OCI-LY1 (cell line): Measurements from ENCODE around the gene TYK2.

Experiments
- H2AFZ ChIP-seq: fragments of 200-600 bp; sonication (generic), shearing (Covaris generic); 2 replicates; pipeline ENCODE4 v1.6.0; 2014; ENCODE audit warnings: antibody characterized with exemption, mild to moderate bottlenecking, low read length
- H3F3A ChIP-seq: fragments of 200-600 bp; sonication (generic), shearing (Covaris generic); 2 replicates; pipeline ENCODE4 v1.6.0; 2014; ENCODE audit warnings: mild to moderate bottlenecking, antibody characterized with exemption, low read length, moderate library complexity; ENCODE audit not compliant: insufficient read depth
- H3K27ac ChIP-seq: fragments of 200-600 bp; sonication (generic); 2 replicates; pipeline ENCODE4 v1.5.1; 2014; ENCODE audit warnings: low read length, mixed run types, mild to moderate bottlenecking, low read depth; ENCODE audit not compliant: poor library complexity, severe bottlenecking
- H3K27me3 ChIP-seq: fragments of 200-600 bp; sonication (generic); 2 replicates; pipeline ENCODE4 v1.6.0; 2014; ENCODE audit warnings: antibody characterized with exemption, mild to moderate bottlenecking, low read length, moderate library complexity; ENCODE audit not compliant: insufficient read depth
- H3K36me3 ChIP-seq: fragments of 200-600 bp; sonication (generic); 2 replicates; pipeline ENCODE4 v1.6.1; 2014; ENCODE audit warnings: mild to moderate bottlenecking, antibody characterized with exemption, low read length, moderate library complexity, mixed read lengths; ENCODE audit not compliant: insufficient read depth
- H3K4me1 ChIP-seq: fragments of 200-600 bp; sonication (generic); 2 replicates; pipeline ENCODE4 v1.5.1; 2014; ENCODE audit warnings: mild to moderate bottlenecking, low read length, moderate library complexity; ENCODE audit not compliant: insufficient read depth, severe bottlenecking
- H3K4me2 ChIP-seq: fragments of 200-600 bp; sonication (generic), shearing (Covaris generic); 2 replicates; pipeline ENCODE4 v1.6.1; 2014; ENCODE audit warnings: low read length
- H3K4me3 ChIP-seq: fragments of 200-600 bp; sonication (generic); 2 replicates; pipeline ENCODE4 v1.5.1; 2014; ENCODE audit warnings: low read length, low read depth, mild to moderate bottlenecking, mixed read lengths; ENCODE audit not compliant: poor library complexity, severe bottlenecking
- H3K79me2 ChIP-seq: fragments of 200-600 bp; shearing (Covaris generic); 2 replicates; pipeline ENCODE4 v1.6.1; 2016; ENCODE audit warnings: mixed run types, low read length, mixed read lengths; ENCODE audit not compliant: insufficient read depth
- H3K9ac ChIP-seq: fragments of 200-600 bp; sonication (generic), shearing (Covaris generic); 2 replicates; pipeline ENCODE4 v1.6.1; 2014; ENCODE audit warnings: mild to moderate bottlenecking, low read length, mixed read lengths
- H3K9me2 ChIP-seq: fragments of 200-600 bp; sonication (generic), shearing (Covaris generic); 2 replicates; pipeline ENCODE4 v1.6.1; 2014; ENCODE audit warnings: low read depth, mild to moderate bottlenecking, low read length, mixed read lengths
- H3K9me3 ChIP-seq: fragments of 200-600 bp; shearing (Covaris generic); 2 replicates; pipeline ENCODE4 v1.6.1; 2014; ENCODE audit warnings: low read length, mixed read lengths
- H4K20me1 ChIP-seq: fragments of 200-600 bp; sonication (generic), shearing (Covaris generic); 2 replicates; pipeline ENCODE4 v1.6.0; 2016; ENCODE audit warnings: mild to moderate bottlenecking, low read length; ENCODE audit not compliant: insufficient read depth
- EZH2 ChIP-seq: fragments of 200-600 bp; sonication (generic), shearing (Covaris generic); IDR thresholded peaks from 2 replicates; pipeline ENCODE4 v1.8.0; 2017; ENCODE audit warnings: borderline replicate concordance, mixed run types, mild to moderate bottlenecking, antibody characterized with exemption, low read length, moderate library complexity, mixed read lengths
- TF ChIP-seq, protein P1 (sequence below): fragments of 200-600 bp; sonication (generic), shearing (Covaris generic); IDR thresholded peaks from 2 replicates; pipeline ENCODE4 v1.5.1; 2017; ENCODE audit warnings: mild to moderate bottlenecking, antibody characterized with exemption, low read length, moderate library complexity, mixed read lengths

Gene TYK2

DNA sequence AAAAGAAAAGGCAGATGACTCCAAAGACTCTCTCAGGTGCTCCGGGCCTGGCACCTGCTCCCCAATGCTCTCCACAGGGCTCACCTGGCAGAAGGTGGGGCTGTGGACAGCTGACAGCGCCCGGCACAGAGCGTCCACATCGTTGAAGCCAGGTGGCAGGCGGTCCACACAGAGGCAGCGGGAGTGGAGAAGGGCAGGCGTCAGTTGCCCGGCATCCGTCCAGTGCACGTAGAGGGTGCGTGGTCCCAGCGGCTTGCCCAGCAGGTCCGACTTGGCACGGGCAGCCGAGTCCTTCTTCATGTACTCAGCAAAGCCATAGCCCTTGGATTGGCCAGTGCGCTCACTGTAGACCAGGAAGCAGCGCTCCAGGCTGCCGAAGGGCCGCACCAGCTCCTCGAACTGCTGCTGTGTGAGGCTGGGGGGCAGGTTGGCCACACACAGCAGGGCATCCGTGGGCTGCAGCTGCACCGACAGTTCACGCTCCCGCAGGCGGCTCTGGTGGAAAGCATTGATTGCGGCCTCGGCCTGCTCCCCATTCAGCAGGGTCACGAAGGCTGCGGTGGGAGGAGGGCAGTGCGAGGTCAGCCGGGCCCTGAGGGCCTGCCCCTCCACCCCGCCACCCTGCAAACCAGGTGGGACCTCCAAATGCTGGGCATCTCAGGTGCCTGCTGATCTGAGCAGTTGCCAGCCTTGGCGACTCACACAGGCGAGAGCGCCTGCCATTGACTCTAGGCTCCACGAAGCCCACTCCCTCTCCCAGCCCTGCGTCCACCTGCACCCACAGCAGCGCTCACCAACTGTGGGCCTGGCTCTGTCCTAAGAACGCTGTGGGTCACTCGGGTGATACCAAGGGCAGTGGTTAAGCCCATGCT lies 51.6 kb downstream of the TYK2 start:
- Histone ChIP-seq H3K4me2 (no peak overlapping the region), H3K79me2 (peaks cover 14% of the 10 kb centered on the region), H3K36me3 (peaks cover 79% of the 10 kb centered on the region), H3K4me3 (no peak overlapping the region), H3F3A (no peaks in the 10 kb centered on the region; the same call in 1 of the 2 replicates), H3K4me1 (peaks cover 27% of the 10 kb centered on the region), H3K9me2 (no peaks in the 10 kb centered on the region), H3K27ac (no peak overlapping the region), H4K20me1 (no peaks in the 10 kb centered on the region), H3K9me3 (no peaks in the 10 kb centered on the region), H3K27me3 (no peaks in the 10 kb centered on the region), H2AFZ (no peak overlapping the region), H3K9ac (no peak overlapping the region)
- TF ChIP-seq, protein P1, sequence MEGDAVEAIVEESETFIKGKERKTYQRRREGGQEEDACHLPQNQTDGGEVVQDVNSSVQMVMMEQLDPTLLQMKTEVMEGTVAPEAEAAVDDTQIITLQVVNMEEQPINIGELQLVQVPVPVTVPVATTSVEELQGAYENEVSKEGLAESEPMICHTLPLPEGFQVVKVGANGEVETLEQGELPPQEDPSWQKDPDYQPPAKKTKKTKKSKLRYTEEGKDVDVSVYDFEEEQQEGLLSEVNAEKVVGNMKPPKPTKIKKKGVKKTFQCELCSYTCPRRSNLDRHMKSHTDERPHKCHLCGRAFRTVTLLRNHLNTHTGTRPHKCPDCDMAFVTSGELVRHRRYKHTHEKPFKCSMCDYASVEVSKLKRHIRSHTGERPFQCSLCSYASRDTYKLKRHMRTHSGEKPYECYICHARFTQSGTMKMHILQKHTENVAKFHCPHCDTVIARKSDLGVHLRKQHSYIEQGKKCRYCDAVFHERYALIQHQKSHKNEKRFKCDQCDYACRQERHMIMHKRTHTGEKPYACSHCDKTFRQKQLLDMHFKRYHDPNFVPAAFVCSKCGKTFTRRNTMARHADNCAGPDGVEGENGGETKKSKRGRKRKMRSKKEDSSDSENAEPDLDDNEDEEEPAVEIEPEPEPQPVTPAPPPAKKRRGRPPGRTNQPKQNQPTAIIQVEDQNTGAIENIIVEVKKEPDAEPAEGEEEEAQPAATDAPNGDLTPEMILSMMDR = no peak
- TF ChIP-seq EZH2 = no peak

DNA sequence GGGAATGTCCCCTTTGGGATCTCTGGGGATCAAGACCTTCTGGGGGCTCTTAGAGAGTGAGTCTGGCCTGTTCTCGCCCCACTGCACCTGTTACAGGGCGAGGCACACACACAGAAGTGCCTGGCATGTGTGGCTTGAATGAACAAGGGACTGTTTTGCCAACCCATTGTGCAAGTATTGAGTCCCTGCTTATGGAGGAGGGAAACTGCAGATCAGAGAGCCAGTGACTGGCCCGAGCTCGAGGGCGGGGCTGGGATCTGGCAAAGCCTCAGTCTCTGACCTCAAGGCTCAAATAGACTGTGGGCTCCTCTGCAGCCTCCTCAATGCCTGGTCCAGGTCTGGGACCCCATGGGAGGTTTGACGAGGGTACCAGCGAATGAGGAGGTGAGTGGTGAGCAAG lies 52.6 kb downstream of the TYK2 start:
- Histone ChIP-seq H3K4me2 (no peak overlapping the region), H3K9me2 (no peaks in the 10 kb centered on the region), H3K79me2 (peaks cover 14% of the 10 kb centered on the region), H3K36me3 (peaks cover 82% of the 10 kb centered on the region), H3K4me1 (peaks cover 32% of the 10 kb centered on the region), H3F3A (no peaks in the 10 kb centered on the region; the same call in 1 of the 2 replicates), H2AFZ (no peak overlapping the region), H3K9ac (no peak overlapping the region), H3K27ac (no peak overlapping the region), H3K4me3 (no peak overlapping the region), H4K20me1 (no peaks in the 10 kb centered on the region), H3K9me3 (no peaks in the 10 kb centered on the region), H3K27me3 (no peaks in the 10 kb centered on the region)
- no peak for TF ChIP-seq EZH2
- TF ChIP-seq, protein P1 = no peak

DNA sequence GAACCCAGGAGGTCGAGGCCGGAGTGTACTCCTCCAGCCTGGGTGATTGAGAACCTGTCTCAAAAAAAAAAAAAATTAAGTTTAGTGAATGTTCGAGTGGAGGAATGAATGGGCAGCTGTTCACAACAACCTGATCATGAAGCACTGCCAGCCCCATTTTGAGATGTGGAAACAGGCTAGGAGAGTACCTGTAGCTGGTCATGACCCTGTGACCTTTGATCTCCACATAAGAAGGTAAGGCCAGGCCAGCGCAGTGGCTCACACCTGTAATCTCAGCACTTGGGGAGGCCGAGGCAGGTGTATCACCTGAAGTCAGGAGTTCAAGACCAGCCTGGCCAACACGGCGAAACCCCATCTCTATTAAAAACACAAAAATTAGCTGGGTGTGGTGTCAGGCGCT lies 54.6 kb downstream of the TYK2 start:
- H3K4me1 ChIP-seq = peaks cover 19% of the 10 kb centered on the region
- TF ChIP-seq, protein P1 = no peak
- TF ChIP-seq EZH2 = no peak
- no peak overlapping the region for H3K4me2 ChIP-seq
- H3K9me2 ChIP-seq = no peaks in the 10 kb centered on the region
- no peaks in the 10 kb centered on the region for H4K20me1 ChIP-seq
- H3K27ac ChIP-seq = peak overlapping the region; percentile 75
- H3K4me3 ChIP-seq = no peak overlapping the region
- H3K79me2 ChIP-seq = no peaks in the 10 kb centered on the region
- no peaks in the 10 kb centered on the region for H3K27me3 ChIP-seq
- no peaks in the 10 kb centered on the region; the same call in 1 of the 2 replicates for H3F3A ChIP-seq
- H2AFZ ChIP-seq = no peak overlapping the region
- no peaks in the 10 kb centered on the region for H3K9me3 ChIP-seq
- no peak overlapping the region for H3K9ac ChIP-seq
- peaks cover 89% of the 10 kb centered on the region for H3K36me3 ChIP-seq
